Heart left ventricle (tissue), 16 donors: Measurements from ENCODE around the gene CSMD2. TPM values are rescaled to one million over a fixed set of nuclear protein-coding genes. Genes with fewer than 3 reads are reported as not detected.

ENCODE experiments used
- ATAC-seq, 4 donors: fragments of 200-7000 bp; cut with Tn5 transposase; one replicate each; pipeline ENCODE4 v1.9.1; 2020 to 2022; ENCODE audit warnings: moderate library complexity in 4 of 4, mild to moderate bottlenecking in 3 of 4, moderate number of reproducible peaks in 1 of 4
- DNase-seq, 5 donors: peaks; one replicate each; pipeline ENCODE4 v3.0.0-alpha.2; 2020
- H3K27ac ChIP-seq, 12 donors: fragments of 200-600 bp; sonication (generic) in 4 of 12; one replicate each; pipeline versions ENCODE4 v1.5.0 to v1.8.0; 2016 to 2022; ENCODE audit warnings: mild to moderate bottlenecking in 2 of 12
- H3K27me3 ChIP-seq, 9 donors: fragments of 200-600 bp; sonication (generic) in 2 of 9; one replicate each; pipeline versions ENCODE4 v1.5.1 to v1.8.0; 2016 to 2022; ENCODE audit warnings: mild to moderate bottlenecking in 3 of 9
- H3K36me3 ChIP-seq, 9 donors: fragments of 200-600 bp; sonication (generic) in 2 of 9; one replicate each; pipeline versions ENCODE4 v1.5.0 to v1.8.0; 2018 to 2022; ENCODE audit warnings: mild to moderate bottlenecking in 2 of 9
- H3K4me1 ChIP-seq, 12 donors: fragments of 200-600 bp; sonication (generic) in 4 of 12; one replicate each; pipeline versions ENCODE4 v1.5.0 to v1.8.0; 2016 to 2022; ENCODE audit warnings: mild to moderate bottlenecking in 3 of 12
- H3K4me3 ChIP-seq, 12 donors: fragments of 200-600 bp; sonication (generic) in 4 of 12; one replicate each; pipeline versions ENCODE4 v1.5.0 to v1.8.0; 2017 to 2022; ENCODE audit warnings: mild to moderate bottlenecking in 9 of 12, moderate library complexity in 4 of 12
- H3K9me3 ChIP-seq, 12 donors: fragments of 200-600 bp; sonication (generic) in 4 of 12; one replicate each; pipeline versions ENCODE4 v1.5.0 to v1.8.0; 2016 to 2022; ENCODE audit warnings: mild to moderate bottlenecking in 1 of 12
- POLR2A ChIP-seq, 2 donors: fragments of 450-650 bp; IDR thresholded peaks; one replicate each; pipeline ENCODE4 v1.6.1; 2017; ENCODE audit warnings: antibody characterized with exemption in 2 of 2, mild to moderate bottlenecking in 2 of 2, moderate library complexity in 2 of 2
- WGBS, 4 donors: extraction: QIAGEN DNeasy Blood & Tissue Kit in 2 of 4; methylation state at CpG; one replicate each; pipeline versions ENCODE4 v1.1.5 to v1.1.7; 2013 to 2018; 5-methylcytosine and 5-hydroxymethylcytosine counted together
- intact Hi-C, 10 donors: fragments of 100-400 bp; cut with DNase I; formaldehyde crosslinking; loops; one replicate each; pipeline versions ENCODE4 v1.11.1 to v1.14.2; 2022
- polyA plus RNA-seq, 2 donors: library from polyadenylated mRNA; stranded (reverse); fragments of 200-250 nt; gene quantifications; one replicate each; pipeline ENCODE4 v1.2.3, GENCODE V29; 2013
- total RNA-seq, 9 donors: library from RNA; depleted of rRNA in 2 of 9; stranded (reverse); fragments of >200 nt in 2 of 9; fragmentation: NEBNext Ultra II Directional in 3 of 9; extraction: Animal tissue kit (Norgen Biotek cat#: 25700) in 3 of 9; gene quantifications; one replicate each; pipeline versions ENCODE4 v1.1.0 to v1.2.4, GENCODE V29; 2016 to 2023
- TF ChIP-seq, protein P1 (sequence below), 12 donors: fragments of 200-600 bp; sonication (generic) in 4 of 12; IDR thresholded peaks; one replicate each; pipeline versions ENCODE4 v1.5.0 to v1.8.0; 2018 to 2022; ENCODE audit warnings: antibody characterized with exemption in 12 of 12, mild to moderate bottlenecking in 5 of 12
- donor health status: ischemic (EF 13 %, LVEDD 7.1; RV severe dilation, severe dysfunction).
- donor health status: healthy with polysubstance abuse.
- donor health status: DM: no; HTN: yes; CAD: no.
- donor health status: DM: no; HTN: no; CAD: no.
- donor health status: ischemic (EF 25% LVEDD 6.9; RV normal size, moderate dysfunction).
- donor health status: ischemic (EF 25% LVEDD 5.7; RV mildly dilated, moderate dysfunction).
- donor health status: healthy.
- donor health status: DM: yes; HTN: yes; CAD: no.
- donor health status: ischemic (EF 35%, LVEDD 5.7; RV mildly dilated, moderate dysfunction).
- donor health status: nonischemic (EF 11% LVEDD 7.7; RV severe dilation, severe dysfunction).
- donor health status: DM: yes; HTN: yes; CAD: no.
- donor health status: PGD.
- donor health status: ischemic (EF 29% LVEDD 5.4; RV normal size, mild dysfunction).
- donor health status: nonischemic (EF 23%, LVEDD 6.1; RV moderate dilation, normal function).

CSMD2 gene
- total and polyA plus RNA-seq, 11 donors, result 0.02 to 0.79 (median 0.22) TPM

GRCh38 chr1:33908324-33908956 lies 256.6 kb downstream of the CSMD2 start:
- H3K27me3 ChIP-seq, result peaks cover 0 to 7% (median 0%) of the 10 kb centered on the region in 9 donors
- H3K4me3 ChIP-seq, result no peak overlapping the region
- 55 to 73% (median 59%) methylated on average over 10 to 11 of the region's 11 CpGs for WGBS, 4 donors
- H3K27ac ChIP-seq, result peak overlapping the region in 6 of 12 donors; percentile 5 to 70 (median 32)
- ATAC-seq, result peak; percentile 51 to 87 (median 79)
- no peaks in the 10 kb centered on the region for H3K9me3 ChIP-seq
- TF ChIP-seq POLR2A (IDR thresholded peaks at IDR 0.05), result no peak
- TF ChIP-seq, protein P1, sequence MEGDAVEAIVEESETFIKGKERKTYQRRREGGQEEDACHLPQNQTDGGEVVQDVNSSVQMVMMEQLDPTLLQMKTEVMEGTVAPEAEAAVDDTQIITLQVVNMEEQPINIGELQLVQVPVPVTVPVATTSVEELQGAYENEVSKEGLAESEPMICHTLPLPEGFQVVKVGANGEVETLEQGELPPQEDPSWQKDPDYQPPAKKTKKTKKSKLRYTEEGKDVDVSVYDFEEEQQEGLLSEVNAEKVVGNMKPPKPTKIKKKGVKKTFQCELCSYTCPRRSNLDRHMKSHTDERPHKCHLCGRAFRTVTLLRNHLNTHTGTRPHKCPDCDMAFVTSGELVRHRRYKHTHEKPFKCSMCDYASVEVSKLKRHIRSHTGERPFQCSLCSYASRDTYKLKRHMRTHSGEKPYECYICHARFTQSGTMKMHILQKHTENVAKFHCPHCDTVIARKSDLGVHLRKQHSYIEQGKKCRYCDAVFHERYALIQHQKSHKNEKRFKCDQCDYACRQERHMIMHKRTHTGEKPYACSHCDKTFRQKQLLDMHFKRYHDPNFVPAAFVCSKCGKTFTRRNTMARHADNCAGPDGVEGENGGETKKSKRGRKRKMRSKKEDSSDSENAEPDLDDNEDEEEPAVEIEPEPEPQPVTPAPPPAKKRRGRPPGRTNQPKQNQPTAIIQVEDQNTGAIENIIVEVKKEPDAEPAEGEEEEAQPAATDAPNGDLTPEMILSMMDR (IDR thresholded peaks at IDR 0.05), result peak in 2 of 12 donors; percentile 3 to 12
- H3K36me3 ChIP-seq, result no peaks in the 10 kb centered on the region
- DNase-seq, result peak in 4 of 5 donors; percentile 30 to 53 (median 41)
- intact Hi-C loops, result no loop called here
- peaks cover 0 to 8% (median under 1%) of the 10 kb centered on the region in 12 donors for H3K4me1 ChIP-seq

DNA sequence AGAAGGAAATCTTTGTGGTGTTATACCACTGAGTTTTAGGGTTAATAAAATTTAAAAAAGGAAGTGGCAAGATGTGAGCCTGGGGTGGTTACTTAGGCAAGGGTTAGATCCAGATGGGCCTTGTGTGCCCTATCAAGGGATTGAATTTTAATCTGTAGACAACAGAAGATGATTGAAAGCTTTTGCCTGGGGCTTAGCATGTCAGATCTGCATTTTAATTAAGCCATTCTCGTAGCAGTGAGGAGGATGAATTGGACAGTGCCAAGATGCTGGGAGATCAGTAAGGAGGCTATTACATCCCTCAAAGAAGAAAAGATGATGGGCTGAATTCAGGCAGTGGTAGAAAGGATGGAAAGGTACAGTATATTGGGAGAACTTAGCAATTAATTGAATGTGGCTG lies 258.9 kb downstream of the CSMD2 start:
- no peak for TF ChIP-seq POLR2A (IDR thresholded peaks at IDR 0.05)
- intact Hi-C loops, result no loop called here
- no peaks in the 10 kb centered on the region for H3K9me3 ChIP-seq
- H3K36me3 ChIP-seq, result no peaks in the 10 kb centered on the region
- DNase-seq, result no peak
- WGBS, 4 donors, result 62 to 73% (median 69%) methylated on average over 1 of the region's 1 CpG
- H3K4me3 ChIP-seq, result no peak overlapping the region
- ATAC-seq, result no peak
- no peaks in the 10 kb centered on the region for H3K27me3 ChIP-seq
- H3K27ac ChIP-seq, result no peak overlapping the region
- H3K4me1 ChIP-seq, result peaks cover 0 to 13% (median 3%) of the 10 kb centered on the region in 12 donors

GRCh38 chr1:33905241-33905640 lies 259.8 kb downstream of the CSMD2 start:
- Histone ChIP-seq H3K27ac (no peak overlapping the region), H3K9me3 (no peaks in the 10 kb centered on the region), H3K36me3 (no peaks in the 10 kb centered on the region), H3K27me3 (no peaks in the 10 kb centered on the region), H3K4me1 (peaks cover 0 to 13% (median 3%) of the 10 kb centered on the region in 12 donors), H3K4me3 (no peak overlapping the region)
- 63 to 74% (median 67%) methylated on average over 3 of the region's 3 CpGs for WGBS, 4 donors
- TF ChIP-seq POLR2A (IDR thresholded peaks at IDR 0.05), result no peak
- TF ChIP-seq, protein P1 (IDR thresholded peaks at IDR 0.05), result no peak
- DNase-seq (no peak), ATAC-seq (no peak)
- intact Hi-C loops, result no loop called here

- intact Hi-C loops, result no loop called here
- Histone ChIP-seq H3K27ac (peak overlapping the region in 4 of 12 donors; percentile 11 to 62 (median 34)), H3K27me3 (no peaks in the 10 kb centered on the region), H3K36me3 (no peaks in the 10 kb centered on the region), H3K9me3 (no peaks in the 10 kb centered on the region), H3K4me1 (peaks cover 0 to 19% (median under 1%) of the 10 kb centered on the region in 12 donors), H3K4me3 (no peak overlapping the region)
- ATAC-seq, result peak in 2 of 4 donors; percentile 25 to 35
- no peak for DNase-seq
- TF ChIP-seq, protein P1 (IDR thresholded peaks at IDR 0.05), result no peak
- no peak for TF ChIP-seq POLR2A (IDR thresholded peaks at IDR 0.05)
- WGBS, 4 donors, result 17 to 21% (median 18%) methylated on average over 2 of the region's 2 CpGs
These were observed 261.8 kb downstream of the CSMD2 start for GRCh38 chr1:33903210-33903589.
